HUES6 (cell line): Measurements from ENCODE around the gene AKAP13.
A peak's percentile ranks its signal among the peaks of the same experiment; 100 is the strongest.

ENCODE experiments used
- H3K27ac ChIP-seq: 2 replicates; pipeline ENCODE4 v1.7.0; 2013; ENCODE audit warnings: low read depth, mild to moderate bottlenecking, low read length, inconsistent platforms
- H3K27me3 ChIP-seq: 2 replicates; pipeline ENCODE4 v1.6.1; 2013; ENCODE audit warnings: low read length; ENCODE audit not compliant: control insufficient read depth, insufficient read depth
- H3K36me3 ChIP-seq: 2 replicates; pipeline ENCODE4 v1.6.1; 2013; ENCODE audit warnings: low read length; ENCODE audit not compliant: control insufficient read depth, insufficient read depth
- H3K4me1 ChIP-seq: 2 replicates; pipeline ENCODE4 v1.6.1; 2013; ENCODE audit warnings: low read length; ENCODE audit not compliant: control insufficient read depth, insufficient read depth
- H3K4me3 ChIP-seq: 2 replicates; pipeline ENCODE4 v1.5.1; 2013; ENCODE audit warnings: low read depth, low read length
- H3K9ac ChIP-seq: one replicate; pipeline ENCODE4 v1.6.1; 2013; ENCODE audit warnings: mild to moderate bottlenecking, low read length
- H3K9me3 ChIP-seq: 2 replicates; pipeline ENCODE4 v1.6.1; 2013; ENCODE audit warnings: low read depth, low read length; ENCODE audit not compliant: control insufficient read depth, insufficient read depth

The AKAP13 gene

DNA sequence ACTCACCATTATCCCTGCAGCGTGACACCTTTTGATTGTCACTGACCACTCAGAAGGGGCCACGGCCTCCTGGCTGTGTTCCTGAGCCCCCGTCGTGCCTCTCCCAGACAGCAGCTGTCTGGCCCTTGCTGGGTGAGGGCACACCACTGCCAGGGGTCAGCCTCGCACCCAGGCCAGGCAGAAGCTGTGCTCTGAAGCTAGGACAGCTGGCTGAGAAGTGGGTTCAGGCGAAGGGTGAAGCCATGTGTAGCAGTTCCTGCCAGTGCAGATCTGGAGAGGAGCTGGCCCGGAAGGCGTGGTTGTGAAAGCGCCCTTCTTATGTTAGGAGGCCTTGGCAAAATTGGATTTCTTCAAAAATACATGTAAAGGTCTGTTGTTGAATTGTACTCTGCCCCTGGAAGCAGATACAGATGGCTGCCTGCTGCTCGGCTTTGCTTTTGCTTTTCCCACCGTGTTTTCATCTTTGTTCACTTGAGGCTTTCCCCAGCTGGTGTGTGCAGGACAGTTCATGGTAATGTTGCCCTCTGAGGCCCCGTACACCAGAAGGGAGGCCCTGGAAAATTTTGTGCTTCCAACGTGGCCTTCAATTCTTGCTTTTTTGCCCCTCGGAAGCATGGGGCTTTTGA lies 365.2 kb downstream of the AKAP13 start:
- Histone ChIP-seq H3K4me1 (peaks cover 33% of the 10 kb centered on the region), H3K27ac (no peak overlapping the region), H3K4me3 (no peak overlapping the region), H3K9me3 (no peaks in the 10 kb centered on the region), H3K36me3 (peaks cover 69% of the 10 kb centered on the region), H3K9ac (no peak overlapping the region), H3K27me3 (no peaks in the 10 kb centered on the region)

DNA sequence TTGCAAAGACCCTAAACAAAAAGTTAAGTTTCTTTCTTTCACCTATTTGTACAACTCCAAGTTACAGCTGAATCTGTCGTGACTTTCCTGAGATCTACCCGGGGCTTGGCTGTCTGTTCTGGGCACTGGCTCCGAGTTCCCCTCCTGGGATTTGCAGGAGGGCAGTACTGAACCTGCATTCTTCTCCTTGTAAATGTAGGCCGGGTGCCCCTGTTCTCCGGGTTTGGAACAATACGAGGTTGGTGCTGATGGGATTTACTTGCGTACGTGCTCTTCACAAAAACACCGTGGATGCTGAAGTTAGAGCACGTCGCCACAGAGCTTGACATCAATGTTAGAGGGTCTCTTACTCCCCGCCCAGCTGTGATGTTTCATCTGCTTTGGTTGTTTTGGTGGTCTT lies 366.2 kb downstream of the AKAP13 start:
- H3K9ac ChIP-seq, result no peak overlapping the region
- H3K4me3 ChIP-seq, result no peak overlapping the region
- no peaks in the 10 kb centered on the region for H3K27me3 ChIP-seq
- H3K27ac ChIP-seq, result no peak overlapping the region
- H3K36me3 ChIP-seq, result peaks cover 62% of the 10 kb centered on the region
- H3K9me3 ChIP-seq, result no peaks in the 10 kb centered on the region
- peaks cover 43% of the 10 kb centered on the region for H3K4me1 ChIP-seq

- H3K9ac ChIP-seq, result no peak overlapping the region
- H3K27me3 ChIP-seq, result no peaks in the 10 kb centered on the region
Measured at GRCh38 chr15:85748176-85748575, 367.8 kb downstream of the AKAP13 start.

DNA sequence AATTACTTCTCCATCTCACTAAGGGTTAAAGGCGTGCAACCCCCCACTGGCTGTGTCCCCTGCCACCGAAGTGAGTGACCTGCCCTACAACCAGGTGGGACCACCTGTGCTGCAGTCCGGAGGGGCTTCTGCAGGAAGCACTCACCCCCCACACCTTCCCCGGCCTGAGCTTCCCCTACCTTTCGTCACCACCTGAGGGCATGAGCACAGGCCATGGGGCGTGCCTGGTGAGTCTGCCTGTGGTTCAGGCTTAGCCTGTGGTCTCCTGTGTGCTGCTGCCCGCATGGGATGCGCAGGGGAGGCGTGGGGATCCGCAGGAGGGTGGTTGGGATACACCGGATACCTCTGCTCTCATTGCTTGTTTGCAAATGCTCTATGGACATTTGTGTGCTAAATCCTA lies 368.3 kb downstream of the AKAP13 start:
- H3K4me3 ChIP-seq, result no peak overlapping the region
- no peak overlapping the region for H3K9ac ChIP-seq
- peaks cover 45% of the 10 kb centered on the region for H3K36me3 ChIP-seq
- no peaks in the 10 kb centered on the region for H3K9me3 ChIP-seq
- H3K27me3 ChIP-seq, result no peaks in the 10 kb centered on the region
- H3K27ac ChIP-seq, result no peak overlapping the region
- peaks cover 56% of the 10 kb centered on the region for H3K4me1 ChIP-seq

More at GRCh38 chr15:85748176-85748575, 367.8 kb downstream of the AKAP13 start:
- H3K4me1 ChIP-seq, result peaks cover 56% of the 10 kb centered on the region
- no peak overlapping the region for H3K4me3 ChIP-seq
- H3K36me3 ChIP-seq, result peaks cover 50% of the 10 kb centered on the region
- no peak overlapping the region for H3K27ac ChIP-seq
- no peaks in the 10 kb centered on the region for H3K9me3 ChIP-seq

DNA sequence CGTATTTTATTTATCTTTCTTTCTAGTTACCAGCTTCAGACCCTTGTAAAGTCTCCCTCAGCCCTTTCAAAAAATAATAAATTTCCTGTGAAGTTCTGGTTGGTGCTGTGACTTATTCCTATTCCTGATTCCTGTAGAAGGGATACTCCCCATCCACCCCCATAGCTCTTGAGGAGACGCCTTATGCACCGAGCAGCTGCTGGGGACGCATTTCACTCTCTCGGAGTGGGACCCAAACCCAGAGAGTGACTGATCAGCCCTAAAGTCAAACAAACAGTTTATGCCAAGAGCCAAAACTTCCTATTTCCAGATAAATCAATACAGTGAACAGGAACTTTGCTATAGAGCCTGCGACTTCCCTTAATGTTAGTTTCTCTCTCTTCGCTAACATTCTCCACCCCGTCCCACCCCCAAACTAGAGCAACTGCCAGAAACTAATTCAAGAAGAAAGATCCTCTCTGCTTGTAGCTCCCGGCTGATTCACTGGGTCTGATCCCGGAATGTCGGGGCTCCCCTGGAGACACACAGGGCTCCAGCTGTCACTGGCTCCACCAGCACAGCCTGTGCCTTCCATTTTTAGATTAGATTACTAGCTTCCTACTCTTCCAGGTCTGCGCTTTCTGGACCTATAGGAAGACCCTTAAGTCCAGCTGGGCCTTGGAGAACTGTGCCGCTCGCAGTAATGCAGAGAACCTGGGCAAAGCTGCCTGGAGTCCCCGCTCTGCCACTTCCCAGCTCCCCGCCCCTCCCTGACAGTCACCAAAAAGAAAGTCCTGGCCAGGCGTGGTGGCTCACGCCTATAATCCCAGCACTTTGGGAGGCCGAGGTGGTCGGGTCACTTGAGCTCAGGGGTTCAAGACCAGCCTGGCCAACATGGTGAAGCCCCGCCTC lies 369.1 kb downstream of the AKAP13 start:
- H3K4me3 ChIP-seq, result no peak overlapping the region
- H3K9me3 ChIP-seq, result no peaks in the 10 kb centered on the region
- H3K27me3 ChIP-seq, result no peaks in the 10 kb centered on the region
- no peak overlapping the region for H3K27ac ChIP-seq
- H3K4me1 ChIP-seq, result peaks cover 56% of the 10 kb centered on the region
- no peak overlapping the region for H3K9ac ChIP-seq
- peaks cover 37% of the 10 kb centered on the region for H3K36me3 ChIP-seq

DNA sequence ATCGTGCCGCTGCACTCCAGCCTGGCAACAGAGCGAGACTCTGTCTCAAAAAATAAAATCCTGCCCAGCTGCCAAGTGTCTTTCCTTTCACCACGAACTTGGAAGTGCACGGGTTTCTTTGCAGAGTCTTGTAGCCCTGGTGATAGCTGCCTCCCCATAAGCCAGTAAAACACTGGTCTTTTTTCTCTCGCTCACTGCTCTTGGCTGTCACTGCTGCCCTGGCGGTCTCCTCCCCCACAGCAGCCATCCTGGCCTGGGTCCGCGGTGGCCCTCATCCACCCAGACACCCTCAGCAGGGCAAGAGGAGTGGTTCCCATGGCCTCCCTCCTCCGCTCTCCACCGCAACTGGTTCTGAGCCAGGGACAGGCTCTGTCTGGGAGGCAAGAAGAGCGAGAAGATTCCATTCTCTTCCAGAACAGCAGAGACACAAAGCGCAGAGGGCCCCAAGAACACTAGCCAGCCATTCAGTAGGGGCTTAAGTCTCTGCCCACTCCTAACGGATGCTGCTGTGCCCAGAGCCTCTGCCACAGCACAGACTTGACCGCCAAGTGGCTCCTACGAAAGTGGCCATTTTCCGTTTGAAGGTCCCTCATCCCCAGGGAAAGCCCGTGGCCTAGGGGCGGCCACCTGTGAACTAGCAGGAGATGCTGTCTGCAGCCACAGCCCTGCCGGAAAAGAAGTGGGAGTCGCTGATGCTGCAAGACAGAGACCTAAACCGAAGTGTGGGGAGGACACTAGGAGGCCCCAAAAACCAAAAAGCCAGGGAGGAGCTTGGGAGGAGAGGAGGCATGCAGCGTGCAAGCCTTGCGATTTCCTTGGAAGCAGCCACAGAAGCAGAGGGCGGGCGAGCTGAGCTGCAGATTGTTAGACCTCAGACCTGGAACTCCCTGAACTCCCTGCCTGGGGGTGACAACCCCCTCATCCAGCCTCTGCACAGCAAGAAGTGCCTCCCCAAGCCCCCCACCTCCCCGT lies 370.2 kb downstream of the AKAP13 start:
- Histone ChIP-seq H3K4me3 (no peak overlapping the region), H3K9ac (no peak overlapping the region), H3K4me1 (peaks cover 56% of the 10 kb centered on the region), H3K36me3 (peaks cover 30% of the 10 kb centered on the region), H3K27ac (no peak overlapping the region), H3K9me3 (no peaks in the 10 kb centered on the region), H3K27me3 (no peaks in the 10 kb centered on the region)

DNA sequence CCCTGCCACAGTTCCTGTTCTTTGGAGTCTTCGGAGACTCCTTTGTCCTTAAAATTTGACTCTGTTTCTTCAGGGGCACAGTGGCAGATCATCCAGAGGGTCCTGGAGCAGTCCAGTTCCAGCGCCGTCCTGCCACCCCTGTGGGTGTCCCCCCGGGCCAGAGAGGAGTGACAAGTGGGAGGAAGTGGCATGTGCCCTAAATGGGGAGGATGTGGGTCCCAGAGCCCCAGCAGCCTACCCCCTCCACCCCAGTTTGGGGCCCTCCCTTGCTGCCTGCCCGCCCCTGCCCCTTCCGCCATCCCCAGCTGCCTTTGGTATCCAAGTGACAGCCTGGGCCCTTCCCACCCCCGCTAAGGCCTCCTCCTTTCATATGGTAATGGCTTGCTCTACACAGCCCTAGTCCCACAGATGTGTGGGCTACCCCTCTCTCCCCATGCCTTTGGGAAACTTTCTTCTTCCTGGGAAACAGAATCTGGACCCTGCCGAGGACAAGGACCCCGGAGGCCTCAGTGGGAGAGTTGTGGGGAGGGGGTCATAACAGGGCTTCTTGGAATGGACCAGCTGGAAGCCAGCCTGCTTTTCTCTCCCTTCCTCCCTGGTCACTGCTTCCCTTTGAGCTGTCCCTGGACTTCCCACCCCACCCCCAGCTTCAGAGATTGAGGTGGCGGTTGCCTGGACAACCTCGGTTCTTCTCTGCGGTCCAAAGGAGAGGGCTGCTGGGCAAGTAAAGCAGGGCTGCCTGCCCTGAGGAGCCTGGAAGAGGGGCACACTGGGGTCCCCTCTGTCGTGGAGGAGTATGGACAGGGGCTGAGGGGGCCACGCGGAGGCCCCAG lies 371.1 kb downstream of the AKAP13 start:
- H3K9me3 ChIP-seq, result no peaks in the 10 kb centered on the region
- H3K27ac ChIP-seq, result peak overlapping the region; percentile 66; the same call in 1 of the 2 replicates
- H3K9ac ChIP-seq, result no peak overlapping the region
- H3K27me3 ChIP-seq, result no peaks in the 10 kb centered on the region
- peak overlapping the region; percentile 41 for H3K4me3 ChIP-seq
- peaks cover 56% of the 10 kb centered on the region for H3K4me1 ChIP-seq
- H3K36me3 ChIP-seq, result peaks cover 27% of the 10 kb centered on the region

GRCh38 chr15:85752124-85752475 lies 371.7 kb downstream of the AKAP13 start:
- peaks cover 56% of the 10 kb centered on the region for H3K4me1 ChIP-seq
- H3K4me3 ChIP-seq, result peak overlapping the region; percentile 41; the same call in 1 of the 2 replicates
- peak overlapping the region; percentile 66; the same call in 1 of the 2 replicates for H3K27ac ChIP-seq
- no peaks in the 10 kb centered on the region for H3K27me3 ChIP-seq
- peaks cover 21% of the 10 kb centered on the region for H3K36me3 ChIP-seq
- no peak overlapping the region for H3K9ac ChIP-seq
- no peaks in the 10 kb centered on the region for H3K9me3 ChIP-seq

GRCh38 chr15:85752491-85752961 lies 372.1 kb downstream of the AKAP13 start:
- Histone ChIP-seq H3K27me3 (no peaks in the 10 kb centered on the region), H3K4me3 (no peak overlapping the region)

GRCh38 chr15:85753261-85753660 lies 372.9 kb downstream of the AKAP13 start:
- Histone ChIP-seq H3K36me3 (peaks cover 16% of the 10 kb centered on the region), H3K4me1 (peaks cover 48% of the 10 kb centered on the region), H3K27me3 (no peaks in the 10 kb centered on the region), H3K27ac (no peak overlapping the region), H3K9ac (no peak overlapping the region), H3K4me3 (no peak overlapping the region), H3K9me3 (no peaks in the 10 kb centered on the region)

More at GRCh38 chr15:85752491-85752961, 372.1 kb downstream of the AKAP13 start:
- no peak overlapping the region for H3K9ac ChIP-seq
- no peak overlapping the region for H3K27ac ChIP-seq
- peaks cover 18% of the 10 kb centered on the region for H3K36me3 ChIP-seq
- H3K9me3 ChIP-seq, result no peaks in the 10 kb centered on the region
- H3K4me1 ChIP-seq, result peaks cover 52% of the 10 kb centered on the region
